Gastrocnemius medialis (tissue), 4 donors: ENCODE data around the gene MTCL1. TPM values are rescaled to one million over a fixed set of nuclear protein-coding genes. Genes with fewer than 3 reads are reported as not detected.

Experiments
- ATAC-seq, 2 donors: fragments of 150-250 bp; one replicate each; pipeline ENCODE4 v1.9.1; 2016
- DNase-seq, 2 donors: peaks; one replicate each; pipeline ENCODE4 v3.0.0-alpha.2; 2019
- H3K27ac ChIP-seq, 4 donors: fragments of 200-600 bp; sonication (generic); 1 replicate in 1 of 4; 2 replicates in 3 of 4; pipeline ENCODE4 v1.5.1; 2016 to 2018; ENCODE audit warnings: mild to moderate bottlenecking in 2 of 4, moderate library complexity in 1 of 4
- H3K27me3 ChIP-seq, 3 donors: fragments of 200-600 bp; sonication (generic) in 2 of 3; 1 replicate in 1 of 3; 2 replicates in 2 of 3; pipeline versions ENCODE4 v1.5.1 to v1.6.0; 2016 to 2019; ENCODE audit warnings: mild to moderate bottlenecking in 1 of 3, moderate library complexity in 1 of 3
- H3K36me3 ChIP-seq, 2 donors: fragments of 200-600 bp; sonication (generic) in 1 of 2; one replicate each; pipeline ENCODE4 v1.5.1; 2017 to 2018
- H3K4me1 ChIP-seq, 2 donors: fragments of 200-600 bp; sonication (generic) in 1 of 2; one replicate each; pipeline ENCODE4 v1.5.1; 2016 to 2017; ENCODE audit warnings: mild to moderate bottlenecking in 2 of 2
- H3K4me3 ChIP-seq, 4 donors: fragments of 200-600 bp; sonication (generic) in 3 of 4; 1 replicate in 1 of 4; 2 replicates in 3 of 4; pipeline ENCODE4 v1.5.1; 2016 to 2019; ENCODE audit warnings: mild to moderate bottlenecking in 2 of 4
- H3K9me3 ChIP-seq, 3 donors: fragments of 200-600 bp; sonication (generic) in 2 of 3; 1 replicate in 1 of 3; 2 replicates in 2 of 3; pipeline ENCODE4 v1.5.1; 2016 to 2019
- POLR2A ChIP-seq, 2 donors: fragments of 450-650 bp; IDR thresholded peaks; one replicate each; pipeline ENCODE4 v1.6.1; 2017; ENCODE audit warnings: antibody characterized with exemption in 2 of 2, mild to moderate bottlenecking in 2 of 2, moderate library complexity in 2 of 2
- in situ Hi-C, 4 donors: fragments of 200-750 bp; cut with MboI; loops; one replicate each; pipeline versions ENCODE4 v1.15.0 to v1.8.0; 2017; ENCODE audit warnings: low sequenced_read_pairs in 4 of 4
- intact Hi-C: fragments of 100-400 bp; cut with DNase I; formaldehyde crosslinking; loops from one replicate; pipeline ENCODE4 v1.15.1; 2023; ENCODE audit warnings: low total_unique reads
- total RNA-seq, 4 donors: library from RNA; depleted of rRNA; stranded (reverse); fragments of >200 nt; gene quantifications; one replicate each; pipeline versions ENCODE4 v1.1.0 to v1.2.3, GENCODE V29; 2016
- TF ChIP-seq, protein P1 (sequence below), 5 experiments: fragments of 450-650 bp in 3 of 5; fragments of 200-600 bp in 2 of 5; sonication (generic) in 2 of 5; IDR thresholded peaks in 4 of 5; conservative IDR thresholded peaks in 1 of 5; 1 replicate in 4 of 5; 2 replicates in 1 of 5; pipeline ENCODE4 v1.5.1; 2016 to 2019; ENCODE audit warnings: antibody characterized with exemption in 5 of 5, mild to moderate bottlenecking in 3 of 5, moderate library complexity in 3 of 5

Gene MTCL1
- total RNA-seq, 4 donors from 2014 or later = 2.0 to 8.6 (median 3.5) TPM

DNA sequence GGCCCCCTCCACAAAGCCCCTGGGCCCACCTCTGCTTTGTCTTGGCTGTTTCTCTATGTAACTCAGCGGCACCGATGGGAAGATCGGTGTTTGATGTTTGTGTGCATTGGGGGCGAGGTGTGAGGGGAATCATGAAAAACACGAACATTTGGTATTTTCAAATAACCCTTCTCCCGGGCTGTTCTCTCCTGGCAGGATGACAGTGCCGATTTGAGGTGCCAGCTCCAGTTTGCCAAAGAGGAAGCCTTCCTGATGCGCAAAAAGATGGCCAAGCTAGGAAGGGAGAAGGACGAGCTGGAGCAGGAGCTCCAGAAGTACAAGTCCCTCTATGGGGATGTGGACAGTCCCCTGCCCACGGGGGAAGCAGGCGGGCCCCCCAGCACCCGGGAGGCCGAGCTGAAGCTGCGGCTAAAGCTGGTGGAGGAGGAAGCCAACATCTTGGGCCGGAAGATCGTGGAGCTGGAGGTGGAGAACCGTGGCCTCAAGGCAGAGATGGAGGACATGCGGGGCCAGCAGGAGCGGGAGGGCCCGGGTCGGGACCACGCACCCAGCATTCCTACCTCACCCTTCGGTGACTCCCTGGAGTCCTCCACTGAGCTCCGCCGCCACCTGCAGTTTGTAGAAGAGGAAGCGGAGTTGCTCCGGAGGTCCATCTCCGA lies 78.1 kb downstream of the MTCL1 start:
- in situ Hi-C loops (no loop called here), intact Hi-C loops (no loop called here)
- Histone ChIP-seq H3K27me3 (no peaks in the 10 kb centered on the region), H3K4me1 (peaks cover 3 to 5% of the 10 kb centered on the region in 2 donors), H3K27ac (no peak overlapping the region), H3K4me3 (no peak overlapping the region), H3K9me3 (no peaks in the 10 kb centered on the region), H3K36me3 (no peaks in the 10 kb centered on the region)
- DNase-seq (no peak), ATAC-seq (no peak)
- TF ChIP-seq, protein P1, sequence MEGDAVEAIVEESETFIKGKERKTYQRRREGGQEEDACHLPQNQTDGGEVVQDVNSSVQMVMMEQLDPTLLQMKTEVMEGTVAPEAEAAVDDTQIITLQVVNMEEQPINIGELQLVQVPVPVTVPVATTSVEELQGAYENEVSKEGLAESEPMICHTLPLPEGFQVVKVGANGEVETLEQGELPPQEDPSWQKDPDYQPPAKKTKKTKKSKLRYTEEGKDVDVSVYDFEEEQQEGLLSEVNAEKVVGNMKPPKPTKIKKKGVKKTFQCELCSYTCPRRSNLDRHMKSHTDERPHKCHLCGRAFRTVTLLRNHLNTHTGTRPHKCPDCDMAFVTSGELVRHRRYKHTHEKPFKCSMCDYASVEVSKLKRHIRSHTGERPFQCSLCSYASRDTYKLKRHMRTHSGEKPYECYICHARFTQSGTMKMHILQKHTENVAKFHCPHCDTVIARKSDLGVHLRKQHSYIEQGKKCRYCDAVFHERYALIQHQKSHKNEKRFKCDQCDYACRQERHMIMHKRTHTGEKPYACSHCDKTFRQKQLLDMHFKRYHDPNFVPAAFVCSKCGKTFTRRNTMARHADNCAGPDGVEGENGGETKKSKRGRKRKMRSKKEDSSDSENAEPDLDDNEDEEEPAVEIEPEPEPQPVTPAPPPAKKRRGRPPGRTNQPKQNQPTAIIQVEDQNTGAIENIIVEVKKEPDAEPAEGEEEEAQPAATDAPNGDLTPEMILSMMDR (IDR thresholded peaks at IDR 0.05 in 4 of 5, conservative IDR thresholded peaks at IDR 0.05 in 1 of 5) = no peak
- TF ChIP-seq POLR2A (IDR thresholded peaks at IDR 0.05) = no peak

DNA sequence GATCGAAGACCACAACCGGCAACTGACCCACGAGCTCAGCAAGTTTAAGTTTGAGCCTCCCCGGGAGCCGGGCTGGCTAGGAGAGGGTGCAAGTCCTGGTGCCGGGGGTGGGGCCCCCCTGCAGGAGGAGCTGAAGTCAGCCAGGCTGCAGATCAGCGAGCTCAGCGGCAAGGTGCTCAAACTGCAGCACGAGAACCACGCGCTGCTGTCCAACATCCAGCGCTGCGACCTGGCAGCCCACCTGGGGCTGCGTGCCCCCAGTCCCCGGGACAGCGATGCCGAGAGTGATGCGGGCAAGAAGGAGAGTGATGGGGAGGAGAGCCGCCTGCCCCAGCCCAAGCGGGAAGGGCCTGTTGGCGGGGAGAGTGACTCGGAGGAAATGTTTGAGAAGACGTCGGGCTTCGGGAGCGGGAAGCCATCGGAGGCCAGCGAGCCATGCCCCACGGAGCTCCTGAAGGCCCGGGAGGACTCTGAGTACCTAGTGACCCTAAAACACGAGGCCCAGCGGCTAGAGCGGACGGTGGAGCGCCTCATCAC lies 78.7 kb downstream of the MTCL1 start:
- ATAC-seq (no peak), DNase-seq (no peak)
- intact Hi-C loops = no loop called here
- Histone ChIP-seq H3K27me3 (no peaks in the 10 kb centered on the region), H3K4me3 (no peak overlapping the region), H3K36me3 (no peaks in the 10 kb centered on the region), H3K9me3 (no peaks in the 10 kb centered on the region), H3K27ac (no peak overlapping the region), H3K4me1 (peaks cover 8 to 10% of the 10 kb centered on the region in 2 donors)
- TF ChIP-seq, protein P1 (IDR thresholded peaks at IDR 0.05 in 4 of 5, conservative IDR thresholded peaks at IDR 0.05 in 1 of 5) = no peak
- TF ChIP-seq POLR2A (IDR thresholded peaks at IDR 0.05) = no peak
- in situ Hi-C loops = no loop called here

DNA sequence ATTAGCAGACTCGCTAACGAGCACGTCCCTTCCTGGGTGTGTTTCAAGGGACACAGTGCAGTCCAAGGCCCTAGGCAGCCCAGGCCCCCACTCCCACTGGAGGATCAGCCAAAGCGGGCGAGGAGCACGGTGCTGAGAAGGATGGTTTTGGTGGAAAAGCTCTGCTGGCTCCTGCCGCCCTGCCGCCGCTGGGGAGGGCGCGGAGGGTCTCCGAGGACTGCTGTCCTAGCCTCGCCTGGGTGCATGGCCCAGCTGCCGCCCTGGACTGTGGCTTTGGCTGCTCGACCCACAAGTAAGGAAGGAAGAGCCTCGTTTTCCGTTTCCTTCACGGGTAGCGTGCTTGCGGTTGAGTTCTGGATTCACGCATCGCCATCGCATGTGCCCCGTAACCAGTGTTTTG lies 79.9 kb downstream of the MTCL1 start:
- in situ Hi-C loops = no loop called here
- TF ChIP-seq, protein P1 (IDR thresholded peaks at IDR 0.05 in 4 of 5, conservative IDR thresholded peaks at IDR 0.05 in 1 of 5) = no peak
- no peak for TF ChIP-seq POLR2A (IDR thresholded peaks at IDR 0.05)
- Histone ChIP-seq H3K36me3 (no peaks in the 10 kb centered on the region), H3K27me3 (no peaks in the 10 kb centered on the region), H3K9me3 (no peaks in the 10 kb centered on the region), H3K27ac (no peak overlapping the region), H3K4me1 (peaks cover 8 to 14% of the 10 kb centered on the region in 2 donors), H3K4me3 (no peak overlapping the region)
- ATAC-seq = no peak
- intact Hi-C loops = no loop called here
- DNase-seq = no peak

DNA sequence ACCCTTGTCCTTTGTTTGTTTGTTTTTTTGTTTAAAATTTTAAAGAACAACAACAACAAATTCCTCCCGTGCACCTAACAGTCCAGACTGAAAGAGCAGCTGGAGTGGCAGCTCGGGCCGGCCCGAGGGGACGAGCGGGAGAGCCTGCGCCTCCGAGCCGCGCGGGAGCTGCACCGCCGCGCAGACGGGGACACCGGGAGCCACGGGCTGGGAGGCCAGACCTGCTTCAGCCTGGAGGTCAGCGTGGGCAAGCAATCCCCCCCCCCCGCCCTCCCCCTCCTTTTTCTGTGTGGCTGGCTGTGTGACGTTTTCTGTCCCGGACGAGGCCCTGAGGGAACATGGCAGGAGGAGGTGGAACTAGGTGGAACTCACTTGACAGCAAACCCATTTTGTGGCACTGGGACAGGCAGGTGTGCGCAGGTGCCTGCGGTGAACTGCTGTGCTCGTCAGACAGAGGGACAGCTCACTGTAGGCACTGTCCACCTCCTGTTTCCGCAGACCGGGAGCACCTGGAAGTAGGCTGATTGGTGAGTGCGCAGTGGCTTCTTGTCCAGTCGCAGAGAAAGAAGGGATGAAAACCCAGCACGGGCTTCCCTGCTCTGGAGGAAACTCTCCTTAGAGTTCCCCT lies 80.6 kb downstream of the MTCL1 start:
- in situ Hi-C loops = no loop called here

More for the DNA sequence above, 80.6 kb downstream of the MTCL1 start:
- Histone ChIP-seq H3K9me3 (no peaks in the 10 kb centered on the region), H3K4me3 (no peak overlapping the region), H3K36me3 (no peaks in the 10 kb centered on the region), H3K4me1 (peaks cover 8 to 14% of the 10 kb centered on the region in 2 donors), H3K27ac (no peak overlapping the region), H3K27me3 (no peaks in the 10 kb centered on the region)
- ATAC-seq = no peak
- no peak for TF ChIP-seq POLR2A (IDR thresholded peaks at IDR 0.05)
- TF ChIP-seq, protein P1 (IDR thresholded peaks at IDR 0.05 in 4 of 5, conservative IDR thresholded peaks at IDR 0.05 in 1 of 5) = no peak
- intact Hi-C loops = no loop called here
- no peak for DNase-seq
